Measurements from ENCODE around the gene ASRGL1. TPM values are rescaled to one million over a fixed set of nuclear protein-coding genes. Genes with fewer than 3 reads are reported as not detected.

Gene ASRGL1
- polyA plus RNA-seq (2013) = 12.5 and 12.6 TPM in 2 replicates

- Histone ChIP-seq H3K79me1 (ENCODE audit: low read length) (no peaks in the 10 kb centered on the region), H4K91ac (ENCODE audit: low read depth, low read length) (no peak within 1 kb of the TSS), H2BK120ac (ENCODE audit: insufficient read depth, low read length, poor library complexity) (no peak within 1 kb of the TSS), H3K9me3 (ENCODE audit: insufficient read depth, low read depth, low read length) (no peaks in the 10 kb centered on the region), H4K8ac (ENCODE audit: low read depth, low read length) (peak within 1 kb of the TSS; percentile 26), H3K79me2 (ENCODE audit: control insufficient read depth, insufficient read depth, low read length, poor library complexity) (no peaks in the 10 kb centered on the region), H3K18ac (ENCODE audit: low read length) (no peak within 1 kb of the TSS), H3K4ac (ENCODE audit: low read depth, low read length) (no peak within 1 kb of the TSS), H3K4me2 (ENCODE audit: low read length) (peak within 1 kb of the TSS; percentile 98), H2BK5ac (ENCODE audit: low read depth, low read length, poor library complexity) (no peak within 1 kb of the TSS), H3K27me3 (ENCODE audit: insufficient read depth, low read length) (peaks cover 5% of the 10 kb centered on the region), H3K4me1 (ENCODE audit: control insufficient read depth in 1 of 2, insufficient read depth in 2 of 2, low read length in 2 of 2) (peaks cover 0 to 5% of the 10 kb centered on the region in 2 experiments), H3K4me3 (ENCODE audit: low read depth, low read length) (peak within 1 kb of the TSS; percentile 75), H3K23ac (ENCODE audit: low read length) (no peak within 1 kb of the TSS), H3K36me3 (ENCODE audit: control insufficient read depth in 1 of 2, insufficient read depth in 2 of 2, low read length in 2 of 2) (no peaks in the 10 kb centered on the region), H2BK12ac (ENCODE audit: low read length) (no peak within 1 kb of the TSS), H3K9ac (ENCODE audit: low read length) (peak within 1 kb of the TSS; percentile 6), H3K14ac (ENCODE audit: low read length) (no peak within 1 kb of the TSS), H3K27ac (ENCODE audit: low read depth, low read length) (no peak within 1 kb of the TSS), H2AK5ac (ENCODE audit: low read length) (no peak within 1 kb of the TSS), H2AFZ (ENCODE audit: insufficient read depth, low read length, poor library complexity) (peak within 1 kb of the TSS; percentile 48), H4K12ac (ENCODE audit: low read depth, low read length) (no peak within 1 kb of the TSS)
- DNase-seq = peak; percentile 77 to 90
- WGBS (ENCODE audit: extremely low coverage, insufficient coverage, insufficient read length) = no CpG with 5 or more reads among the region's 98 CpGs
These were observed at the start of gene ASRGL1 for GRCh38 chr11:62337303-62338181. ASRGL1 (plus strand) TSS chr11:62337448; CDS start chr11:62337978, 530 bp downstream.

GRCh38 chr11:62295504-62295903 is 41.7 kb upstream of the ASRGL1 start:
- no peaks in the 10 kb centered on the region for H3K36me3 ChIP-seq (ENCODE audit: control insufficient read depth in 1 of 2, insufficient read depth in 2 of 2, low read length in 2 of 2)
- H4K12ac ChIP-seq (ENCODE audit: low read depth, low read length) = no peak overlapping the region
- H3K9me3 ChIP-seq (ENCODE audit: insufficient read depth, low read depth, low read length) = no peaks in the 10 kb centered on the region
- H3K4me3 ChIP-seq (ENCODE audit: low read depth, low read length) = no peak overlapping the region
- no peak overlapping the region for H3K23ac ChIP-seq (ENCODE audit: low read length)
- no peak overlapping the region for H3K14ac ChIP-seq (ENCODE audit: low read length)
- no peak overlapping the region for H3K18ac ChIP-seq (ENCODE audit: low read length)
- H3K27ac ChIP-seq (ENCODE audit: low read depth, low read length) = no peak overlapping the region
- no peaks in the 10 kb centered on the region for H3K79me2 ChIP-seq (ENCODE audit: control insufficient read depth, insufficient read depth, low read length, poor library complexity)
- no peak overlapping the region for H3K9ac ChIP-seq (ENCODE audit: low read length)
- no peak overlapping the region for H2BK5ac ChIP-seq (ENCODE audit: low read depth, low read length, poor library complexity)
- H3K27me3 ChIP-seq (ENCODE audit: insufficient read depth, low read length) = no peaks in the 10 kb centered on the region
- H3K79me1 ChIP-seq (ENCODE audit: low read length) = no peaks in the 10 kb centered on the region
- no peak overlapping the region for H4K8ac ChIP-seq (ENCODE audit: low read depth, low read length)
- no peak overlapping the region for H3K4ac ChIP-seq (ENCODE audit: low read depth, low read length)
- H4K91ac ChIP-seq (ENCODE audit: low read depth, low read length) = no peak overlapping the region
- WGBS (ENCODE audit: extremely low coverage, insufficient coverage, insufficient read length) = no CpG with 5 or more reads among the region's 2 CpGs
- H2AK5ac ChIP-seq (ENCODE audit: low read length) = no peak overlapping the region
- H2BK12ac ChIP-seq (ENCODE audit: low read length) = no peak overlapping the region
- peak; percentile 39 to 57 for DNase-seq
- H2BK120ac ChIP-seq (ENCODE audit: insufficient read depth, low read length, poor library complexity) = no peak overlapping the region
- H3K4me2 ChIP-seq (ENCODE audit: low read length) = no peak overlapping the region
- no peak overlapping the region for H2AFZ ChIP-seq (ENCODE audit: insufficient read depth, low read length, poor library complexity)
- H3K4me1 ChIP-seq (ENCODE audit: control insufficient read depth in 1 of 2, insufficient read depth in 2 of 2, low read length in 2 of 2) = no peaks in the 10 kb centered on the region

GRCh38 chr11:62298975-62299374 is 38.3 kb upstream of the ASRGL1 start, which contains the start of gene SCGB1D4:
SCGB1D4 (minus strand) TSS chr11:62299075; CDS start chr11:62299010, 65 bp downstream.
- Histone ChIP-seq H3K27me3 (ENCODE audit: insufficient read depth, low read length) (no peaks in the 10 kb centered on the region), H3K4me2 (ENCODE audit: low read length) (no peak within 1 kb of the TSS), H4K91ac (ENCODE audit: low read depth, low read length) (no peak within 1 kb of the TSS), H2BK12ac (ENCODE audit: low read length) (no peak within 1 kb of the TSS), H3K4me3 (ENCODE audit: low read depth, low read length) (peak within 1 kb of the TSS; percentile 9), H3K4ac (ENCODE audit: low read depth, low read length) (no peak within 1 kb of the TSS), H2BK5ac (ENCODE audit: low read depth, low read length, poor library complexity) (no peak within 1 kb of the TSS), H3K14ac (ENCODE audit: low read length) (no peak within 1 kb of the TSS), H3K9ac (ENCODE audit: low read length) (no peak within 1 kb of the TSS), H3K79me1 (ENCODE audit: low read length) (no peaks in the 10 kb centered on the region), H4K12ac (ENCODE audit: low read depth, low read length) (no peak within 1 kb of the TSS), H2AFZ (ENCODE audit: insufficient read depth, low read length, poor library complexity) (no peak within 1 kb of the TSS), H3K27ac (ENCODE audit: low read depth, low read length) (no peak within 1 kb of the TSS), H2BK120ac (ENCODE audit: insufficient read depth, low read length, poor library complexity) (no peak within 1 kb of the TSS), H3K36me3 (ENCODE audit: control insufficient read depth in 1 of 2, insufficient read depth in 2 of 2, low read length in 2 of 2) (no peaks in the 10 kb centered on the region), H3K18ac (ENCODE audit: low read length) (no peak within 1 kb of the TSS), H3K23ac (ENCODE audit: low read length) (no peak within 1 kb of the TSS), H3K79me2 (ENCODE audit: control insufficient read depth, insufficient read depth, low read length, poor library complexity) (no peaks in the 10 kb centered on the region), H4K8ac (ENCODE audit: low read depth, low read length) (no peak within 1 kb of the TSS), H3K9me3 (ENCODE audit: insufficient read depth, low read depth, low read length) (no peaks in the 10 kb centered on the region), H2AK5ac (ENCODE audit: low read length) (no peak within 1 kb of the TSS), H3K4me1 (ENCODE audit: control insufficient read depth in 1 of 2, insufficient read depth in 2 of 2, low read length in 2 of 2) (no peaks in the 10 kb centered on the region)
- WGBS (ENCODE audit: extremely low coverage, insufficient coverage, insufficient read length) = no CpG with 5 or more reads among the region's 7 CpGs
- DNase-seq = no peak

- H3K79me1 ChIP-seq (ENCODE audit: low read length) = no peaks in the 10 kb centered on the region
These were observed 31.0 kb upstream of the ASRGL1 start for GRCh38 chr11:62306227-62306626.

More at GRCh38 chr11:62306227-62306626, 31.0 kb upstream of the ASRGL1 start:
- WGBS (ENCODE audit: extremely low coverage, insufficient coverage, insufficient read length) = no CpG with 5 or more reads among the region's 6 CpGs
- no peak overlapping the region for H4K91ac ChIP-seq (ENCODE audit: low read depth, low read length)
- no peak overlapping the region for H2BK120ac ChIP-seq (ENCODE audit: insufficient read depth, low read length, poor library complexity)
- H2AFZ ChIP-seq (ENCODE audit: insufficient read depth, low read length, poor library complexity) = no peak overlapping the region
- no peak overlapping the region for H3K14ac ChIP-seq (ENCODE audit: low read length)
- no peak overlapping the region for H4K12ac ChIP-seq (ENCODE audit: low read depth, low read length)
- H3K27ac ChIP-seq (ENCODE audit: low read depth, low read length) = no peak overlapping the region
- H2BK12ac ChIP-seq (ENCODE audit: low read length) = no peak overlapping the region
- no peak overlapping the region for H3K4me3 ChIP-seq (ENCODE audit: low read depth, low read length)
- H3K18ac ChIP-seq (ENCODE audit: low read length) = no peak overlapping the region
- H3K27me3 ChIP-seq (ENCODE audit: insufficient read depth, low read length) = no peaks in the 10 kb centered on the region
- H3K79me2 ChIP-seq (ENCODE audit: control insufficient read depth, insufficient read depth, low read length, poor library complexity) = no peaks in the 10 kb centered on the region
- no peak overlapping the region for H3K23ac ChIP-seq (ENCODE audit: low read length)
- H2AK5ac ChIP-seq (ENCODE audit: low read length) = no peak overlapping the region
- no peak overlapping the region for H2BK5ac ChIP-seq (ENCODE audit: low read depth, low read length, poor library complexity)
- H3K4me2 ChIP-seq (ENCODE audit: low read length) = no peak overlapping the region
- H3K9me3 ChIP-seq (ENCODE audit: insufficient read depth, low read depth, low read length) = no peaks in the 10 kb centered on the region
- H3K9ac ChIP-seq (ENCODE audit: low read length) = no peak overlapping the region
- H3K4ac ChIP-seq (ENCODE audit: low read depth, low read length) = no peak overlapping the region
- H3K4me1 ChIP-seq (ENCODE audit: control insufficient read depth in 1 of 2, insufficient read depth in 2 of 2, low read length in 2 of 2) = no peaks in the 10 kb centered on the region
- no peak for DNase-seq
- no peaks in the 10 kb centered on the region for H3K36me3 ChIP-seq (ENCODE audit: control insufficient read depth in 1 of 2, insufficient read depth in 2 of 2, low read length in 2 of 2)
- H4K8ac ChIP-seq (ENCODE audit: low read depth, low read length) = no peak overlapping the region

All from trophoblast cell (in vitro differentiated cells and primary cell).